Retinal pigment epithelial cell (primary cell): ENCODE measurements around the gene STRN3.
"Not testable (repeated sequence)": the region's sequence is repeated elsewhere in the genome, so short reads cannot be mapped to it uniquely, and the experiment has no call there.

Experiments used
- DNase-seq: peaks from one replicate; pipeline ENCODE4 v3.0.0-alpha.2; 2010; ENCODE audit warnings: low read depth
- H3K4me3 ChIP-seq: 2 replicates; pipeline ENCODE4 v1.5.1; 2011; ENCODE audit warnings: mild to moderate bottlenecking, low read length, control low read depth, moderate library complexity
- TF ChIP-seq, protein P1 (sequence below): conservative IDR thresholded peaks from 2 replicates; pipeline ENCODE4 v1.5.1; 2011; ENCODE audit warnings: low read depth, low read length, control low read depth, inconsistent platforms

The STRN3 gene

GRCh38 chr14:30903285-30904124, 122.7 kb downstream of the STRN3 start:
- DNase-seq = no peak
- TF ChIP-seq, protein P1, sequence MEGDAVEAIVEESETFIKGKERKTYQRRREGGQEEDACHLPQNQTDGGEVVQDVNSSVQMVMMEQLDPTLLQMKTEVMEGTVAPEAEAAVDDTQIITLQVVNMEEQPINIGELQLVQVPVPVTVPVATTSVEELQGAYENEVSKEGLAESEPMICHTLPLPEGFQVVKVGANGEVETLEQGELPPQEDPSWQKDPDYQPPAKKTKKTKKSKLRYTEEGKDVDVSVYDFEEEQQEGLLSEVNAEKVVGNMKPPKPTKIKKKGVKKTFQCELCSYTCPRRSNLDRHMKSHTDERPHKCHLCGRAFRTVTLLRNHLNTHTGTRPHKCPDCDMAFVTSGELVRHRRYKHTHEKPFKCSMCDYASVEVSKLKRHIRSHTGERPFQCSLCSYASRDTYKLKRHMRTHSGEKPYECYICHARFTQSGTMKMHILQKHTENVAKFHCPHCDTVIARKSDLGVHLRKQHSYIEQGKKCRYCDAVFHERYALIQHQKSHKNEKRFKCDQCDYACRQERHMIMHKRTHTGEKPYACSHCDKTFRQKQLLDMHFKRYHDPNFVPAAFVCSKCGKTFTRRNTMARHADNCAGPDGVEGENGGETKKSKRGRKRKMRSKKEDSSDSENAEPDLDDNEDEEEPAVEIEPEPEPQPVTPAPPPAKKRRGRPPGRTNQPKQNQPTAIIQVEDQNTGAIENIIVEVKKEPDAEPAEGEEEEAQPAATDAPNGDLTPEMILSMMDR = no peak

GRCh38 chr14:30897121-30897520, 129.1 kb downstream of the STRN3 start:
- DNase-seq = not testable (repeated sequence)

More at GRCh38 chr14:30903285-30904124, 122.7 kb downstream of the STRN3 start:
- H3K4me3 ChIP-seq = no peak overlapping the region

GRCh38 chr14:30896435-30896834, 129.7 kb downstream of the STRN3 start:
- no peak overlapping the region for H3K4me3 ChIP-seq
- DNase-seq = no peak
- TF ChIP-seq, protein P1 = no peak

More at GRCh38 chr14:30897121-30897520, 129.1 kb downstream of the STRN3 start:
- H3K4me3 ChIP-seq = not testable (repeated sequence)

DNA sequence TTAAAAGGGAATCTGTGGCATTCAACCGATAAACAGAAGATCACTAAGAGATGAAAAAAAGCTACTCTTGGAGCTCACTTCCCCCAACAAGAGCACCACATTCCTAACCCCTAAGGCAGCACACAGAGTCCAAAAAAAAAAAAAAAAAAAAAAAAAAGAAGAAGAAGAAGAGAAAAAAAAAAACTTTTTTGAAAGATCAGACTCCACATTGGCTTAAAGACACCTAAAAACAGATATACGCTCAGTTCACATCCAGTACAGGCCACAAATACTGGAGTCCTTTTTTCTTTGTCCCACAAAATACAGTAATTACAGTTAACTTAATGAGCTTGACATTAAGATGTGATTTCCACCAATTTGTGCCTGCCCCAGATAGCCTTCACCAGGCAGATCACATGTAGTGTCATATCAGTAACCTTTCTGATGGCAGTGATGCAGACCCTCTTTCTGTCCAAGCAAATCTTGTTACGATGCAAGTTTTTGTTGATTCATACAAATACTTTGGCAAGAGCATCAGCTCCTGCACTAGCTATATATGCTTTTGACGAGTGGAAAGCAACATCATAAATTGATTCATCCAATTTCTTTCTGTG, 131.2 kb downstream of the STRN3 start:
- H3K4me3 ChIP-seq = no peak overlapping the region
- no peak for DNase-seq

GRCh38 chr14:30893819-30894218, 132.4 kb downstream of the STRN3 start:
- DNase-seq = no peak
- TF ChIP-seq, protein P1 = no peak
- H3K4me3 ChIP-seq = no peak overlapping the region

More for the DNA sequence above, 131.2 kb downstream of the STRN3 start:
- TF ChIP-seq, protein P1 = no peak

GRCh38 chr14:30889244-30889594, 137.0 kb downstream of the STRN3 start:
- TF ChIP-seq, protein P1 = no peak
- DNase-seq = no peak
- H3K4me3 ChIP-seq = no peak overlapping the region

DNA sequence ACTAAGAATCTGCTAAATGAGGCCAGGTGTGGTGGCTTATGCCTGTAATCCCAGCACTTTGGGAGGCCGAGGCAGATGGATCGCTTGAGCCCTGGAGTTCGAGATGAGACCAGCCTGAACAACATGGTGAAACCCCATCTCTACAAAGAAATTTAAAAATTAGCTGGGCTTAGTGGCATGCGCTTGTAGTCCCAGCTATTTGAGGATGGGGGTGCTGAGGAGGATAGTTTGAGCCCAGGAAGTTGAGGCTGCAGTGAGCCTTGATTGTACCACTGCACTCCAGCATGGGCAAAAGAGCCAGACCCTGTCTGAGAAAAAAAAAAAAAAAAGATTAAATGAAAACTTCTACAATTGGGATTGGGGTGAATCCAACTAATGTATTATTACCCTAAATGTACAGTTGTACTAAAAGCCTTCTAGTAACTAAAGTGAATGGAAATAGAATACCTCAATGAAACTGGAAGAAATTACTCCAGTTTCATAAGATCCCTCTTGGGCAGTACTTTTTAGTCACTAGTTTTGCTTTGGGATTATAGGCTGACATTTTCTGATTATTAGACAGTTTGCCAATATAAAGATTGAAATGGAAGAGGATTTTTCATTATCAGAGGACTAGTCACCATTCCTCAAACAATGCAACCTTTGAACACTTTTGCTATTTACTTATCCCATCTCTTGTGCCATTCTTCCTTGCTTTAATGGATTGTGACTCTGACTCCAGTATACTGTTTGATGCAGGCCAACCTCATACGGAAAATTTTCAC, 137.5 kb downstream of the STRN3 start:
- DNase-seq = no peak
- H3K4me3 ChIP-seq = no peak overlapping the region
- TF ChIP-seq, protein P1 = no peak
